GM19193 (cell line): Measurements from ENCODE around the gene KLHL15.

Experiments used
- POLR2A ChIP-seq: IDR thresholded peaks from 4 replicates; pipeline ENCODE4 v1.6.1; 2011; ENCODE audit not compliant: insufficient read depth, insufficient read length; ENCODE audit errors: extremely low read depth

The KLHL15 gene

DNA sequence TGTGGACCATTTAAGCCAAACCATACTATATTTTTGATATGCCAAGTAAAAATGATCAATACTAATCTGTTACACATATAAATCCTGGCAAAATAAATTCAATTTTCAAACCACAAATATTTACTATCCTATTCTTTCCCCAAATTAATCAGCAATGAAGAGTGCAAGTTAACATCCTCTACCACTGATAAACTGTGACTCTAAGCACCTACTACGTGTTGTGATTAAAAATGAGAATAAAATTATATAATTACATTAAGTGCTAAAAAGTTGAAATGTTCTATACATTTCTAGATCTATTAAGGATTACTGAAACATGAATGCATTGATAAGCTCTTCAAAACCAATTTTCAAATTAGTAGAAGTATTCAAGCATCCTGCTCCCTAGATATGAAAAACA lies 3.4 kb downstream of the KLHL15 start:
- TF ChIP-seq POLR2A, result no peak

DNA sequence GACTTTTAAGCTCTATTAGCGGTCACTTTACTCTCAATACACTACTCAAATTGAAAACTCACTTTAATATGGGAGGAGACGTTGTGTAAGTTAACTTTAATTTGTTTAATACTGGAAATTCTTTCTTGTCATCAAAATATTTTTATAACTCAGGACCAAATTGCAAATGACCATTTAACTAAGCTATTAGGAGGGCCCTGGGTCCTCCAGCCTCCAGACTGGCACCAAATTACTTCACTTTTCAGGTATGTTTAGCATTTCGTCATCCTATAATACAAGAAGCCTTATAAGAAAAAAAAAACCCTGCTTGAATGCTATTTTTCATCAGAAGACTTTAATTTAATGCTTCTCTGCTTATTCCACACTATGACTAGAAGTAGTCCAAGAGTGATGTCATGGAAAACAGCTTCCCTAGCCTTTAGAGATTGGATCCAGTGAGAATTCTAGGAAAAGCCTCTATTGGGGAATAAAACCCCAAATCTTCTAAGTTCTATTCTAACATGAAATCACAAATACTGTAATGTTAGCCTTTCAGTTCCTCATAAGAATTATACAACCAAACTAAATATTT lies 6.6 kb downstream of the KLHL15 start:
- TF ChIP-seq POLR2A, result no peak

DNA sequence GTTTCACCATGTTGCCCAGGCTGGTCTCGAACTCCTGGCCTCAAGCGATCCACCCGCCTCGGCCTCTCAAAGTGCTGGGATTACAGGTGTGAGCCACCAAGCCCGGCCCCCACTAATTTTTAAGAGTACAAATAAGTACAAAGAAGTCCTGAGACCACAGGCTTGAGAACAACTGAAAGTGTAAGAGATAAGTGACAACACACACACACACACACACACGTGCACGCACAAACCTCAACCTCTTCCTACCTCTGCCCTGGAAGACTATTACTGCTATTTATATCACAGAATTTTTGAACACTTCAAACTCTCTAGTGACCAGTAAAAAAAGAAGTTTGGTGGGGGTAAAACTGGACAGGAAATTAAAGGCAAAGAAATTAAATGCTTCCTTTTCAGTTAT lies 7.5 kb downstream of the KLHL15 start:
- no peak for TF ChIP-seq POLR2A

GRCh38 chrX:24018809-24019208 lies 8.2 kb downstream of the KLHL15 start:
- TF ChIP-seq POLR2A, result no peak

- TF ChIP-seq POLR2A, result no peak
Measured at GRCh38 chrX:24017674-24018073, 9.3 kb downstream of the KLHL15 start.

- TF ChIP-seq POLR2A, result no peak
Measured at GRCh38 chrX:24014388-24015018, 12.5 kb downstream of the KLHL15 start.

GRCh38 chrX:24012266-24012665 lies 14.7 kb downstream of the KLHL15 start:
- TF ChIP-seq POLR2A, result no peak

DNA sequence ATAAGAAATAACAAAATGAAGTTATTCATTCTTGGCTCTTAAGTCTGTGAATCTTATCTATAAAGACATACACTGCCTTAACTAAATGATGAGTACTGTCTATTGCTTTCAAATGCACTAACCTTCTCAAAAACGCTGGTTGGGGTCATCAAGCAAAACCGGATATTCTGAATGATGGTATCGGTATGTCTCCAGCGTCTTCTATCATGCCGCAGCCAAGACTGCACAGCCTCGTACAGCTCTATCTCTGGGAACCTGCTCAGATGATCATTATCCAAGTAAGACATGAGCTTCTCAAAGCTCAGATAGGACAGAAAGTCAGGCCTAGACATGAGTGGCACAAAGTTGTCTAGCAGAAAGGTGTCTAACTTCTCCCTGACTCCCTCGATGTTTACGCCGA lies 21.1 kb downstream of the KLHL15 start:
- no peak for TF ChIP-seq POLR2A

GRCh38 chrX:24005028-24005427 lies 22.0 kb downstream of the KLHL15 start:
- no peak for TF ChIP-seq POLR2A

GRCh38 chrX:24002792-24003191 lies 24.2 kb downstream of the KLHL15 start:
- no peak for TF ChIP-seq POLR2A

DNA sequence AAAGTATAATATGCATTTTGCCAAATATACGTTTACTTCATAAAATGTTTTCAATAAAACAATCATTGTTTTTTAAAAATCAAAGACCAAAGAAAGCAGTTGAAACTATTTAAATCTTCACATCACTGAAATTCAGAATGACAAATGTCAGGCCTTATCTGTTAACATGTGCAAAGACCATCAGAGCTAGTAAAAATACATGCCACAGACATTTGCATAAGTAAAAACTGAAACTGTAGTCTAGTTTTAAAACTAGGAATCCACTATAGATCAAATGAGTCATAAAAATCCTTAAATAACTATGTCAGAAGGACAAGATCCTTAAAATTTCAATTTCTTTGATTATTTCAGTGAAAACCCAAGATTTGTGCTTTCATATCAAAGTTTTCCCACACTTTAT lies 24.8 kb downstream of the KLHL15 start:
- TF ChIP-seq POLR2A, result no peak

GRCh38 chrX:23999671-24000070 lies 27.3 kb downstream of the KLHL15 start:
- TF ChIP-seq POLR2A, result no peak

GRCh38 chrX:23993012-23993633 lies 33.9 kb downstream of the KLHL15 start:
- TF ChIP-seq POLR2A, result no peak

DNA sequence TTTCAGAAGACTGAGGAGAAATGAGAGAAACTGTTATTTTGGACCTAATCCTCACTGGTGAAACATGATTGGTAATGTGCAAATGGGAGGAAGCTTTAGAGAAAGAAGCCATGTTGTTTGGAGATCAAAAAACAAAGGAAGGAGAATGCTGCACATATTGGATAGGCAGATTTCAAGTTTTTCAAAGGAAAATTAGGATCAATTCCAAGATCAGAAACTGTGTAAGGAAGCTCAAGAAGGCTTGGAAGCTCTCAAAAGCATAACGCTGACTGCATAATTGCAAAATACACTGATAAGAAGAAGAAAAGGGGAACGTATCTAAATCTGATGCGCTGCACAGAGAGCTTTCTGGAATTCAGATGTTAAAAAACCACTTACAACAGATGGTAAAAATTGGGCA lies 34.6 kb downstream of the KLHL15 start:
- no peak for TF ChIP-seq POLR2A

GRCh38 chrX:23990455-23990854 lies 36.5 kb downstream of the KLHL15 start:
- no peak for TF ChIP-seq POLR2A

DNA sequence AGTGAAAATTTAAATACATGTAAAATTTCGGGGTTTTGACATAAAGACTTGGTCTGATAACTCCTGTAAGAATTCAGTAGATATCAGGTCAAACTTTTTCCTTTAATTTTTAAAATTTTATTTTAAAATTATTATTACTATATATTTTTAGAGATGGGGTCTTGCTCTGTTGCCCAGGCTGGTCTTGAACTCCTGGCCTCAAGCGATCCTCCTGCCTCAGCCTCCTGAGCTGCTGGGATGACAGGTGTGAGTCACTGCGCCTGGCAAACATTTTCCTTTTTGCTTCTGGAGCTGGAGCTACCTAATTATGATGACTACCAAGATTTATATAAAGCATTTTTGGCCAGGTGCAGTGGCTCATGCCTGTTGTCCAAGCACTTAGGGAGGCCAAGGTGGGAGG lies 37.3 kb downstream of the KLHL15 start:
- no peak for TF ChIP-seq POLR2A
